Small intestine (tissue), 7 donors: ENCODE results near the gene CHN2. TPM values are rescaled to one million over a fixed set of nuclear protein-coding genes. Genes with fewer than 3 reads are reported as not detected.

Experiments used
- DNase-seq, 2 donors: peaks; one replicate each; pipeline versions ENCODE4 v3.0.0 to v3.0.0-alpha.2; 2013
- FAIRE-seq: peaks from 2 replicates; lab custom pipeline; 2012; peaks lifted over from hg19 to GRCh38; lab: Jason Lieb, UNC
- H3K27ac ChIP-seq, 3 donors: one replicate each; pipeline ENCODE4 v1.5.1; 2013; ENCODE audit warnings: low read length in 2 of 3, mild to moderate bottlenecking in 2 of 3, control low read depth in 1 of 3, inconsistent platforms in 1 of 3, low read depth in 1 of 3, moderate library complexity in 1 of 3
- H3K27me3 ChIP-seq, 3 donors: one replicate each; pipeline ENCODE4 v1.6.1; 2013; ENCODE audit warnings: low read length in 3 of 3, inconsistent platforms in 1 of 3; ENCODE audit not compliant: control insufficient read depth in 3 of 3, insufficient read depth in 3 of 3
- H3K36me3 ChIP-seq, 3 donors: one replicate each; pipeline ENCODE4 v1.6.1; 2013; ENCODE audit warnings: low read length in 3 of 3, inconsistent platforms in 1 of 3, low read depth in 1 of 3, mild to moderate bottlenecking in 1 of 3, moderate library complexity in 1 of 3; ENCODE audit not compliant: control insufficient read depth in 3 of 3, insufficient read depth in 2 of 3
- H3K4me1 ChIP-seq, 3 donors: one replicate each; pipeline ENCODE4 v1.6.1; 2013; ENCODE audit warnings: low read length in 2 of 3, inconsistent platforms in 1 of 3, low read depth in 1 of 3, mild to moderate bottlenecking in 1 of 3, moderate library complexity in 1 of 3; ENCODE audit not compliant: control insufficient read depth in 3 of 3, insufficient read depth in 2 of 3
- H3K4me3 ChIP-seq, 3 donors: one replicate each; pipeline ENCODE4 v1.5.1; 2013; ENCODE audit warnings: low read length in 3 of 3, control low read depth in 1 of 3, inconsistent platforms in 1 of 3, low read depth in 1 of 3, mild to moderate bottlenecking in 1 of 3, moderate library complexity in 1 of 3
- H3K9me3 ChIP-seq, 2 donors: one replicate each; pipeline ENCODE4 v1.6.1; 2013; ENCODE audit warnings: low read depth in 1 of 2, low read length in 1 of 2; ENCODE audit not compliant: control insufficient read depth in 2 of 2, insufficient read depth in 1 of 2
- whole genome bisulfite sequencing, 3 donors: extraction: QIAGEN DNeasy Blood & Tissue Kit; methylation state at CpG; one replicate each; pipeline ENCODE4 v1.1.7; 2013; 5-methylcytosine and 5-hydroxymethylcytosine counted together
- polyA plus RNA-seq, 4 donors: library from polyadenylated mRNA; stranded (reverse) in 3 of 4; unstranded in 1 of 4; fragments of 200-250 nt in 3 of 4; fragments of 120-200 nt in 1 of 4; gene quantifications; one replicate each; pipeline versions ENCODE4 v1.2.1 to v1.2.3, GENCODE V29; 2013
- donor health status: healthy with polysubstance abuse.
- donor health status: control.
- donor health status: control.
- donor health status: Bipolar disorder and iron deficiency.
- donor health status: healthy.

The CHN2 gene
- polyA plus RNA-seq, 4 donors, result 22.3 to 124 (median 45.2) TPM

GRCh38 chr7:29487424-29487823 is 292.8 kb downstream of the CHN2 start:
- H3K4me1 ChIP-seq, result peaks cover 12 to 42% (median 15%) of the 10 kb centered on the region in 3 donors
- no peak for FAIRE-seq
- peaks cover 0 to 5% (median 3%) of the 10 kb centered on the region in 3 donors for H3K36me3 ChIP-seq
- H3K4me3 ChIP-seq, result no peak overlapping the region
- peak in 1 of 2 donors; percentile 57 for DNase-seq
- 14 to 32% (median 21%) methylated on average over 2 of the region's 2 CpGs for WGBS, 3 donors
- no peaks in the 10 kb centered on the region for H3K27me3 ChIP-seq
- H3K27ac ChIP-seq, result peak overlapping the region; percentile 4 to 68 (median 43)
- no peaks in the 10 kb centered on the region for H3K9me3 ChIP-seq

GRCh38 chr7:29488203-29488970 is 293.8 kb downstream of the CHN2 start:
- Histone ChIP-seq H3K27ac (peak overlapping the region; percentile 4 to 68 (median 43)), H3K4me3 (no peak overlapping the region), H3K27me3 (no peaks in the 10 kb centered on the region), H3K36me3 (peaks cover 0 to 5% (median 3%) of the 10 kb centered on the region in 3 donors), H3K4me1 (peaks cover 12 to 39% (median 16%) of the 10 kb centered on the region in 3 donors), H3K9me3 (no peaks in the 10 kb centered on the region)
- DNase-seq, result no peak
- 21 to 50% (median 47%) methylated on average over 8 of the region's 8 CpGs for WGBS, 3 donors
- FAIRE-seq, result no peak

- no peaks in the 10 kb centered on the region for H3K27me3 ChIP-seq
- H3K36me3 ChIP-seq, result peaks cover 0 to 5% (median 3%) of the 10 kb centered on the region in 3 donors
- H3K4me3 ChIP-seq, result no peak overlapping the region
- 10 to 20% (median 11%) methylated on average over 2 of the region's 2 CpGs for WGBS, 3 donors
- FAIRE-seq (no peak), DNase-seq (no peak)
- peak overlapping the region in 1 of 3 donors; percentile 29 for H3K27ac ChIP-seq
- H3K4me1 ChIP-seq, result peaks cover 15 to 42% (median 20%) of the 10 kb centered on the region in 3 donors
- H3K9me3 ChIP-seq, result no peaks in the 10 kb centered on the region
Measured at GRCh38 chr7:29488977-29489376, 294.4 kb downstream of the CHN2 start.

- H3K9me3 ChIP-seq, result no peaks in the 10 kb centered on the region
- H3K27ac ChIP-seq, result peak overlapping the region in 2 of 3 donors; percentile 21 to 67
- H3K4me1 ChIP-seq, result peaks cover 14 to 47% (median 21%) of the 10 kb centered on the region in 3 donors
- H3K4me3 ChIP-seq, result no peak overlapping the region
- peak; percentile 66 to 83 for DNase-seq
- no peak for FAIRE-seq
- H3K27me3 ChIP-seq, result no peaks in the 10 kb centered on the region
- 21 to 54% (median 45%) methylated on average over 4 of the region's 4 CpGs for WGBS, 3 donors
- peaks cover 0 to 5% (median 3%) of the 10 kb centered on the region in 3 donors for H3K36me3 ChIP-seq
Measured at GRCh38 chr7:29490094-29490607, 295.6 kb downstream of the CHN2 start.

- no peak for DNase-seq
- FAIRE-seq, result no peak
- Histone ChIP-seq H3K27me3 (no peaks in the 10 kb centered on the region), H3K36me3 (peaks cover 0 to 3% (median 3%) of the 10 kb centered on the region in 3 donors), H3K4me3 (no peak overlapping the region), H3K4me1 (peaks cover 6 to 35% (median 17%) of the 10 kb centered on the region in 3 donors), H3K27ac (no peak overlapping the region), H3K9me3 (no peaks in the 10 kb centered on the region)
- 15 to 55% (median 45%) methylated on average over 1 of the region's 1 CpG for WGBS, 3 donors
Measured at GRCh38 chr7:29494350-29494749, 299.8 kb downstream of the CHN2 start.

- Histone ChIP-seq H3K27me3 (no peaks in the 10 kb centered on the region), H3K4me1 (peaks cover 6 to 29% (median 17%) of the 10 kb centered on the region in 3 donors), H3K9me3 (no peaks in the 10 kb centered on the region), H3K36me3 (peaks cover 0 to 5% (median 3%) of the 10 kb centered on the region in 3 donors), H3K27ac (peak overlapping the region in 1 of 3 donors; percentile 37), H3K4me3 (no peak overlapping the region)
- FAIRE-seq (no peak), DNase-seq (no peak)
- 57 to 81% (median 74%) methylated on average over 7 of the region's 7 CpGs for WGBS, 3 donors
Measured at GRCh38 chr7:29495653-29496052, 301.1 kb downstream of the CHN2 start.

- WGBS, 3 donors, result 14 to 63% (median 23%) methylated on average over 1 of the region's 1 CpG
- FAIRE-seq (peak; percentile 23), DNase-seq (peak; percentile 49 to 95)
- Histone ChIP-seq H3K9me3 (no peaks in the 10 kb centered on the region), H3K27me3 (no peaks in the 10 kb centered on the region), H3K27ac (no peak overlapping the region), H3K36me3 (peaks cover 0 to 5% (median 1%) of the 10 kb centered on the region in 3 donors), H3K4me1 (peaks cover 6 to 29% (median 15%) of the 10 kb centered on the region in 3 donors), H3K4me3 (no peak overlapping the region)
Measured at GRCh38 chr7:29496355-29497020, 301.9 kb downstream of the CHN2 start.

GRCh38 chr7:29499932-29500331 is 305.4 kb downstream of the CHN2 start:
- FAIRE-seq (no peak), DNase-seq (no peak)
- H3K27ac ChIP-seq, result no peak overlapping the region

More at GRCh38 chr7:29499932-29500331, 305.4 kb downstream of the CHN2 start:
- Histone ChIP-seq H3K4me3 (no peak overlapping the region), H3K9me3 (no peaks in the 10 kb centered on the region), H3K36me3 (peaks cover 0 to 8% (median 2%) of the 10 kb centered on the region in 3 donors), H3K27me3 (no peaks in the 10 kb centered on the region), H3K4me1 (peaks cover 2 to 20% (median 13%) of the 10 kb centered on the region in 3 donors)
- 90 to 92% (median 91%) methylated on average over 3 of the region's 3 CpGs for WGBS, 3 donors
